ENCODE measurements around the gene MYRIP. TPM values are rescaled to one million over a fixed set of nuclear protein-coding genes. Genes with fewer than 3 reads are reported as not detected.

Gene MYRIP
- total RNA-seq, 4 donors from 2014 or later: 2.4 to 9.8 (median 4.4) TPM

GRCh38 chr3:40099871-40100270, 290.5 kb downstream of the MYRIP start:
- TF ChIP-seq, protein P1, sequence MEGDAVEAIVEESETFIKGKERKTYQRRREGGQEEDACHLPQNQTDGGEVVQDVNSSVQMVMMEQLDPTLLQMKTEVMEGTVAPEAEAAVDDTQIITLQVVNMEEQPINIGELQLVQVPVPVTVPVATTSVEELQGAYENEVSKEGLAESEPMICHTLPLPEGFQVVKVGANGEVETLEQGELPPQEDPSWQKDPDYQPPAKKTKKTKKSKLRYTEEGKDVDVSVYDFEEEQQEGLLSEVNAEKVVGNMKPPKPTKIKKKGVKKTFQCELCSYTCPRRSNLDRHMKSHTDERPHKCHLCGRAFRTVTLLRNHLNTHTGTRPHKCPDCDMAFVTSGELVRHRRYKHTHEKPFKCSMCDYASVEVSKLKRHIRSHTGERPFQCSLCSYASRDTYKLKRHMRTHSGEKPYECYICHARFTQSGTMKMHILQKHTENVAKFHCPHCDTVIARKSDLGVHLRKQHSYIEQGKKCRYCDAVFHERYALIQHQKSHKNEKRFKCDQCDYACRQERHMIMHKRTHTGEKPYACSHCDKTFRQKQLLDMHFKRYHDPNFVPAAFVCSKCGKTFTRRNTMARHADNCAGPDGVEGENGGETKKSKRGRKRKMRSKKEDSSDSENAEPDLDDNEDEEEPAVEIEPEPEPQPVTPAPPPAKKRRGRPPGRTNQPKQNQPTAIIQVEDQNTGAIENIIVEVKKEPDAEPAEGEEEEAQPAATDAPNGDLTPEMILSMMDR (IDR thresholded peaks at IDR 0.05; ENCODE audit: low read depth): no peak

DNA sequence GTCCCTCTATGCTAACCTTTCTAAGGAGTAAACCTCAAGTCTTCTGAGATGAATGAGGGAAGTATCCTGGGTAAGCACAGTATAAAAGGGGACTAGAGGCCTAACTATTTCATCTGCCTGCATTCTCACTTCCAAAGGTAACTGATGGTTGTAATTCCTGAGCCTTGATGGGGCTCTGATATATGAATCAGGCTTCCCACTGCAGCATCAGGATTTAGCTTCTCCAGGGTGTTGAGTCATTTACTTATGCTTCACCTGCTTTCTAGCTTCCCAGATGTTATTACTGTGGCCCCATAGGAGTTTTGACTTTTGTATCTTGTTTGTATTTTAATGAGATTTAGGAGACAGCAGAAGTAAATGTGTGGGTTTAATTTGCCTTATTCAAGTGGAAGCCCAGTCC, 292.8 kb downstream of the MYRIP start:
- TF ChIP-seq, protein P1 (IDR thresholded peaks at IDR 0.05; ENCODE audit: low read depth): no peak

DNA sequence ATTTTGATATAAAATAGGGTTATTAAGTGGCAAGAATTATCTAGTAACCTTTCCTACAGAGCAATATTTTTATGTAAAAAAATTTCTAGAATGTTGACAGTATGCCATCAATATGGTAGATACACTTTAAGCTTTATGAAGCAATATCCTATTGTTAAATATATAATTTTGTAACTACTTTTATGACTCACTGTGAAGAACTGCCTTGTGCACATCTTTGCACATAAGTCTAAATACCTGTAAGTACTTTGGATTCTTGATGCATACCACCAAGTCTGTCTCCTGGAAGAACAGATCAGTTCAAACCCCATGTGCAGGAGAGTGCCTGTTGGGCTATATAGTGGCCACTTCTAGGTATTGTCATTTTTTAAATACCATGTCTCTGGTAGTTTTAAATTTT, 294.4 kb downstream of the MYRIP start:
- TF ChIP-seq, protein P1 (IDR thresholded peaks at IDR 0.05; ENCODE audit: low read depth): no peak

GRCh38 chr3:40104441-40104840, 295.0 kb downstream of the MYRIP start:
- TF ChIP-seq, protein P1 (IDR thresholded peaks at IDR 0.05; ENCODE audit: low read depth): no peak

GRCh38 chr3:40108643-40109042, 299.2 kb downstream of the MYRIP start:
- TF ChIP-seq, protein P1 (IDR thresholded peaks at IDR 0.05; ENCODE audit: low read depth): no peak

- TF ChIP-seq, protein P1 (IDR thresholded peaks at IDR 0.05; ENCODE audit: low read depth): no peak
These were observed 300.5 kb downstream of the MYRIP start for GRCh38 chr3:40109641-40110490.

GRCh38 chr3:40116478-40117177, 307.2 kb downstream of the MYRIP start:
- TF ChIP-seq, protein P1 (IDR thresholded peaks at IDR 0.05; ENCODE audit: low read depth): no peak
